ENCODE results near the gene BPIFB3.

DNA sequence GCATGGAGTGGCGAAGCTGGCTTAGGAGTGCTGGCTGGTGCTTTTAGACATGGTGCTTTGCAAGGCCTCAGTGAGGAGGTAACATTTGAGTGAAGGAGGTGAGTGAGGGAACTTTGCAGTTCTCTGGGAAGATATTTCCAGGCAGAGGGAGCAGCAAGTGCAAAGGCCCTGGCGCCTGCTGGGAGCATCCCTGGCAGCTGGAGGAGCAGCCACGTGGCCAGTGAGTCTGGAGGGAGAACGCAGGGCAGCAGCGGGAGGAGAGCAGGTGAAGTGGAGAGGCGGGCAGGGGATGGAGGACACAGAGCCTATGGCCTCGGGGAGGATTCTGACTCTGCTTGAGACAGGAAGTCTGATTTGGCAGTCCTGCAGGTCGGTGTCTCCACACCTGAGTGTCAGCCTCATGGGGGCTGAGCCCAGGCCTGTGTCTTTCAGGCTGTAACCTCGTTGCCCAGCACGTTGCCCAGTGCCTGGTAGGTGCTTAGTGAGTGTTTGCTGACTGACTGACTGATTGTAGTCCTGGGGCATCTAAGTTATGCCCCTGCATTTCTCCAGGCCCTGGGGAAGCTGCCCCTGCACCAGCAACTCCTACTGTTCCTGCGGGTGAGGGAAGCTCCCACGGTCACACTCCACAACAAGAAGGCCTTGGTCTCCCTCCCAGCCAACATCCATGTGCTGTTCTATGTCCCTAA is 14.7 kb downstream of the BPIFB3 start:
- TF ChIP-seq TAF1 (IDR thresholded peaks at IDR 0.05; ENCODE audit: control insufficient read depth, extremely low read depth, insufficient read depth, low read length, severe bottlenecking) (no peak), MTF1 (CRISPR knock-in tag; IDR thresholded peaks at IDR 0.05; ENCODE audit: borderline replicate concordance) (no peak), FOXA1 (IDR thresholded peaks at IDR 0.05; ENCODE audit: borderline replicate concordance) (no peak), GABPA (tag; conservative IDR thresholded peaks at IDR 0.05; ENCODE audit: low read depth) (no peak), TEAD1 (CRISPR knock-in tag; IDR thresholded peaks at IDR 0.05) (no peak)
- TF ChIP-seq, protein P1, sequence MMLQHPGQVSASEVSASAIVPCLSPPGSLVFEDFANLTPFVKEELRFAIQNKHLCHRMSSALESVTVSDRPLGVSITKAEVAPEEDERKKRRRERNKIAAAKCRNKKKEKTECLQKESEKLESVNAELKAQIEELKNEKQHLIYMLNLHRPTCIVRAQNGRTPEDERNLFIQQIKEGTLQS (IDR thresholded peaks at IDR 0.05) = no peak
- TF ChIP-seq, protein P1 (CRISPR knock-in tag; conservative IDR thresholded peaks at IDR 0.05) = no peak
